Measurements from ENCODE around the gene LRRC42.

LRRC42 gene

GRCh38 chr1:53946252-53947171 lies at the start of gene LRRC42:
Gene LRRC42 (plus strand): TSS chr1:53946350. CDS start chr1:53952000, 5,650 bp downstream.
- POLR2A ChIA-PET: interaction anchor here (0.8 to 1.9 kb wide), 11 partner anchors 13 to 111 kb away, joined by 3 to 5 read pairs (median 4); no protein-coding TSS in a partner anchor
- CTCF ChIA-PET: interaction anchor here (0.7 to 2.7 kb wide), 4 partner anchors 13 to 1359 kb away, joined by 4 to 20 read pairs (median 14); no protein-coding TSS in a partner anchor
- TF ChIP-seq TARDBP (IDR thresholded peaks at IDR 0.05): no peak
- no peak for TF ChIP-seq CTBP1 (IDR thresholded peaks at IDR 0.05; ENCODE audit: borderline replicate concordance)
- no peak for TF ChIP-seq NFRKB (IDR thresholded peaks at IDR 0.05)
- no peak for TF ChIP-seq ARNT (IDR thresholded peaks at IDR 0.05)
- no peak for TF ChIP-seq HDGF (IDR thresholded peaks at IDR 0.05; ENCODE audit: borderline replicate concordance)
- no peak for TF ChIP-seq LEF1 (IDR thresholded peaks at IDR 0.05; ENCODE audit: borderline replicate concordance)
- no peak for TF ChIP-seq SP1 (IDR thresholded peaks at IDR 0.05)
- no peak for TF ChIP-seq FOXA1 (IDR thresholded peaks at IDR 0.05)
- no peak for TF ChIP-seq ELF4 (IDR thresholded peaks at IDR 0.05)
- TF ChIP-seq BHLHE40 (IDR thresholded peaks at IDR 0.05; ENCODE audit: borderline replicate concordance): no peak
- TF ChIP-seq ZNF384 (IDR thresholded peaks at IDR 0.05): no peak
- TF ChIP-seq L3MBTL2 (conservative IDR thresholded peaks at IDR 0.05): no peak
- no peak for TF ChIP-seq PKNOX1 (IDR thresholded peaks at IDR 0.05)
- no peak for TF ChIP-seq FOXK2 (IDR thresholded peaks at IDR 0.05)
- TF ChIP-seq FOXM1 (IDR thresholded peaks at IDR 0.05; ENCODE audit: borderline replicate concordance): no peak
- no peak for TF ChIP-seq SUZ12 (IDR thresholded peaks at IDR 0.05)
- DNase-seq (ENCODE audit: extremely low spot score): peak; percentile 95

GRCh38 chr1:53896635-53897229 lies 49.4 kb upstream of the LRRC42 start:
- POLR2A ChIA-PET: no interaction called here
- CTCF ChIA-PET: no interaction called here
- DNase-seq (ENCODE audit: extremely low spot score): no peak
- TF ChIP-seq SUZ12 (IDR thresholded peaks at IDR 0.05) (no peak), SP1 (IDR thresholded peaks at IDR 0.05) (no peak), CTBP1 (IDR thresholded peaks at IDR 0.05; ENCODE audit: borderline replicate concordance) (no peak), ARNT (IDR thresholded peaks at IDR 0.05) (no peak), ZNF384 (IDR thresholded peaks at IDR 0.05) (no peak), BHLHE40 (IDR thresholded peaks at IDR 0.05; ENCODE audit: borderline replicate concordance) (no peak), L3MBTL2 (conservative IDR thresholded peaks at IDR 0.05) (no peak), PKNOX1 (IDR thresholded peaks at IDR 0.05) (no peak), FOXK2 (IDR thresholded peaks at IDR 0.05) (no peak), HDGF (IDR thresholded peaks at IDR 0.05; ENCODE audit: borderline replicate concordance) (no peak), LEF1 (IDR thresholded peaks at IDR 0.05; ENCODE audit: borderline replicate concordance) (no peak), ELF4 (IDR thresholded peaks at IDR 0.05) (no peak), TARDBP (IDR thresholded peaks at IDR 0.05) (no peak), NFRKB (IDR thresholded peaks at IDR 0.05) (no peak), FOXM1 (IDR thresholded peaks at IDR 0.05; ENCODE audit: borderline replicate concordance) (no peak)

GRCh38 chr1:53899206-53899628 lies 46.9 kb upstream of the LRRC42 start:
- CTCF ChIA-PET: no interaction called here
- TF ChIP-seq FOXK2 (IDR thresholded peaks at IDR 0.05): no peak
- no peak for TF ChIP-seq PKNOX1 (IDR thresholded peaks at IDR 0.05)
- TF ChIP-seq ELF4 (IDR thresholded peaks at IDR 0.05): no peak
- no peak for TF ChIP-seq CTBP1 (IDR thresholded peaks at IDR 0.05; ENCODE audit: borderline replicate concordance)
- no peak for TF ChIP-seq SP1 (IDR thresholded peaks at IDR 0.05)
- no peak for TF ChIP-seq NFRKB (IDR thresholded peaks at IDR 0.05)
- TF ChIP-seq LEF1 (IDR thresholded peaks at IDR 0.05; ENCODE audit: borderline replicate concordance): no peak
- no peak for TF ChIP-seq ARNT (IDR thresholded peaks at IDR 0.05)
- TF ChIP-seq BHLHE40 (IDR thresholded peaks at IDR 0.05; ENCODE audit: borderline replicate concordance): no peak
- TF ChIP-seq FOXA1 (IDR thresholded peaks at IDR 0.05): no peak
- TF ChIP-seq HDGF (IDR thresholded peaks at IDR 0.05; ENCODE audit: borderline replicate concordance): no peak
- TF ChIP-seq TARDBP (IDR thresholded peaks at IDR 0.05): no peak
- TF ChIP-seq SUZ12 (IDR thresholded peaks at IDR 0.05): no peak
- no peak for TF ChIP-seq FOXM1 (IDR thresholded peaks at IDR 0.05; ENCODE audit: borderline replicate concordance)
- TF ChIP-seq L3MBTL2 (conservative IDR thresholded peaks at IDR 0.05): no peak
- TF ChIP-seq ZNF384 (IDR thresholded peaks at IDR 0.05): no peak
- POLR2A ChIA-PET: interaction anchor here (0.9 to 1.1 kb wide), 2 partner anchors 8 to 46 kb away, joined by 3 read pairs; partner anchors contain the start of gene IFT25
- DNase-seq (ENCODE audit: extremely low spot score): no peak

- TF ChIP-seq HDGF (IDR thresholded peaks at IDR 0.05; ENCODE audit: borderline replicate concordance) (no peak), CTBP1 (IDR thresholded peaks at IDR 0.05; ENCODE audit: borderline replicate concordance) (no peak), PKNOX1 (IDR thresholded peaks at IDR 0.05) (no peak), BHLHE40 (IDR thresholded peaks at IDR 0.05; ENCODE audit: borderline replicate concordance) (no peak), FOXA1 (IDR thresholded peaks at IDR 0.05) (no peak), FOXM1 (IDR thresholded peaks at IDR 0.05; ENCODE audit: borderline replicate concordance) (no peak), ARNT (IDR thresholded peaks at IDR 0.05) (no peak), ELF4 (IDR thresholded peaks at IDR 0.05) (no peak), ZNF384 (IDR thresholded peaks at IDR 0.05) (no peak), NFRKB (IDR thresholded peaks at IDR 0.05) (no peak), LEF1 (IDR thresholded peaks at IDR 0.05; ENCODE audit: borderline replicate concordance) (no peak), L3MBTL2 (conservative IDR thresholded peaks at IDR 0.05) (no peak), TARDBP (IDR thresholded peaks at IDR 0.05) (no peak), FOXK2 (IDR thresholded peaks at IDR 0.05) (no peak), SUZ12 (IDR thresholded peaks at IDR 0.05) (no peak), SP1 (IDR thresholded peaks at IDR 0.05) (no peak)
- ChIA-PET POLR2A (interaction anchor here (0.9 to 1.1 kb wide), 2 partner anchors 9 to 46 kb away, joined by 3 read pairs; partner anchors contain the start of gene IFT25), CTCF (interaction anchor here (1.4 kb wide), 1 partner anchor 13 kb away, joined by 4 read pairs; no protein-coding TSS in a partner anchor)
- no peak for DNase-seq (ENCODE audit: extremely low spot score)
These were observed 46.4 kb upstream of the LRRC42 start for GRCh38 chr1:53899708-53900107.
